Stimulated activated naive CD4-positive, alpha-beta T cell (primary cell): ENCODE data around the gene F12.

Source experiments
- DNase-seq, 6 experiments: peaks; one replicate each; lab custom pipeline; 2025; lab: John Stamatoyannopoulos, UW

F12 gene

GRCh38 chr5:177446200-177447065 lies 37.1 kb upstream of the F12 start, which contains the start of gene PRR7:
Gene PRR7, plus strand, starts transcription at chr5:177446814. Its CDS starts 8,254 bp downstream, at chr5:177455068.
- DNase-seq, result peak; percentile 58 to 85 (median 74)

GRCh38 chr5:177445917-177446199 lies 36.5 kb upstream of the F12 start:
- peak in 1 of 6 experiments; percentile 30 for DNase-seq

- peak in 5 of 6 experiments; percentile 29 to 49 (median 37) for DNase-seq
Measured at GRCh38 chr5:177445052-177445916, 35.9 kb upstream of the F12 start.

- peak in 3 of 6 experiments; percentile 21 to 48 (median 46) for DNase-seq
Measured at GRCh38 chr5:177444106-177445051, 35.0 kb upstream of the F12 start.

- DNase-seq, result no peak
Measured at GRCh38 chr5:177443144-177443983, 34.0 kb upstream of the F12 start.

GRCh38 chr5:177442066-177442826 lies 32.9 kb upstream of the F12 start:
- no peak for DNase-seq

GRCh38 chr5:177440990-177441780 lies 31.8 kb upstream of the F12 start:
- DNase-seq, result no peak

GRCh38 chr5:177440211-177440989 lies 31.0 kb upstream of the F12 start:
- peak in 4 of 6 experiments; percentile 28 to 44 (median 32) for DNase-seq

- DNase-seq, result no peak
Measured at GRCh38 chr5:177439518-177440053, 30.2 kb upstream of the F12 start.

GRCh38 chr5:177438468-177438867 lies 29.1 kb upstream of the F12 start:
- no peak for DNase-seq

GRCh38 chr5:177437623-177438022 lies 28.3 kb upstream of the F12 start:
- DNase-seq, result no peak

GRCh38 chr5:177435847-177436536 lies 26.6 kb upstream of the F12 start:
- no peak for DNase-seq

- DNase-seq, result no peak
Measured at GRCh38 chr5:177434942-177435738, 25.8 kb upstream of the F12 start.

- DNase-seq, result peak in 4 of 6 experiments; percentile 20 to 54 (median 34)
Measured at GRCh38 chr5:177434437-177434836, 25.1 kb upstream of the F12 start.

- no peak for DNase-seq
Measured at GRCh38 chr5:177433658-177434217, 24.4 kb upstream of the F12 start.
